CD4-positive, alpha-beta T cell treated with Interleukin-4 for 4 hours (primary cell): Measurements from ENCODE around the gene PDGFC.

ENCODE experiments used
- DNase-seq: peaks from one replicate; pipeline ENCODE4 v3.0.0-alpha.2; 2020

Gene PDGFC

GRCh38 chr4:156729416-156729815, 242.2 kb downstream of the PDGFC start:
- DNase-seq: no peak

DNA sequence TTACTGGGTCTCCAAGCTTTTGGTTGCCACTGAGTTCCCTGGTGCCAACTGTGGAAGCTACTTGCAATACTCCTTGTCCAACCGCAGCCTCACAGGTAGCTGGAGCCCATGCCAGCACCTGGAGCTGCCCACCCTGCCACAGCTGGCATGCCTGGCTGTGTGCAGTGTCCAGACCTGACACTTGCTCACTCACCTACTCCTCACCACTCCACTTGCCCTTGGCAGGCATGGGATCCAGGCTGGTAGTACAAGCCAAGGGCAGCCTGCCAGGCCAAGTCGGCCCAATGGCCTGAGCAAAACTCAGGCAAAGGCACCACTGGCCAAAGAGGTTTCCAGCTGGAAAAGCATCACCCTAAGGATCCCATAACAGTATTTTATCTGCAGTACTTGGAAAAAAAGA, 246.3 kb downstream of the PDGFC start:
- DNase-seq: no peak

DNA sequence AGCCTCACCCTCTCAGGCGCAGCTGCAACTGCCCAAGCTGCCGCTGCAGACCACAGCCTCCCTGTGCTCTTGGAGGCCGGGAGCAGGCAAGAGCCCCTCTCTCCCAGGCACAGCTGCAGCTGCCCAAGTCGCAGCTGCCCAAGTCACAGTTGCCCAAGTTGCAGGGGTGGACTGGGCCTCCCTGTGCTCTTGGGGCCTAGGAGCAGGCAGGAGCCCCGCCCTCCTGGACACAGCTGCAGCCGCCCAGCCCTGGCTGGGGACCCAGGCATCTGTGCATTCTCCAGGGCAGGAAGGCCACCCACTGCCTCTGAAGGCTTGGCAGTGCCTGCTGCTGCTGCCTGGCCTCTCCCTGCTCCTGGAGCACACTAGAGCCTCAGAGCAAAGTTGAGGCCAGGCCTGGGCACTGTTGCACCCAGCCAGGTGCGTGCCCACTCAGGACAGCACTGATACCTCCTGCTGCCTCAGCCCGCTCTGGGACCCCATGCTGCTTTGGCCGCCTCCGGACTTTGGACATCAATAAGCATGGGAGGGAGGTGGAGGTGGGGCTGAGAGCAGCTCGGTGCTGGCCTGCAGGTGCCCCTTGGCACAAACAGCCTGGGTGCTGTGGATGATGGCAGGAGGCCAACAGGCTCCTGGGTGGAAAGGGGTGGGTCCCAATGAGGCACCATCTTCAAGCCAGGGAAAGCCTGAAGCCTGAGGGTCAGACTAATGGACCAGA, 247.5 kb downstream of the PDGFC start:
- no peak for DNase-seq

GRCh38 chr4:156718226-156718625, 253.4 kb downstream of the PDGFC start:
- no peak for DNase-seq

- no peak for DNase-seq
Measured at GRCh38 chr4:156711193-156711590, 260.4 kb downstream of the PDGFC start.
